ENCODE measurements around the gene CAMKK1.

- TF ChIP-seq EZH2phosphoT487 (IDR thresholded peaks at IDR 0.05; ENCODE audit: borderline replicate concordance, low read depth) (no peak), GABPA (IDR thresholded peaks at IDR 0.05; ENCODE audit: low read depth) (no peak), YY1 (IDR thresholded peaks at IDR 0.05; ENCODE audit: low read depth) (no peak), TCF12 (IDR thresholded peaks at IDR 0.05) (no peak), FOXM1 (IDR thresholded peaks at IDR 0.05; ENCODE audit: low read depth) (no peak), USF2 (IDR thresholded peaks at IDR 0.05; ENCODE audit: borderline replicate concordance, low read depth, low read length) (no peak), JUND (IDR thresholded peaks at IDR 0.05) (no peak), EP300 (IDR thresholded peaks at IDR 0.05; ENCODE audit: borderline replicate concordance in 1 of 2, low read depth in 1 of 2, low read length in 1 of 2) (no peak)
- TF ChIP-seq, protein P1, sequence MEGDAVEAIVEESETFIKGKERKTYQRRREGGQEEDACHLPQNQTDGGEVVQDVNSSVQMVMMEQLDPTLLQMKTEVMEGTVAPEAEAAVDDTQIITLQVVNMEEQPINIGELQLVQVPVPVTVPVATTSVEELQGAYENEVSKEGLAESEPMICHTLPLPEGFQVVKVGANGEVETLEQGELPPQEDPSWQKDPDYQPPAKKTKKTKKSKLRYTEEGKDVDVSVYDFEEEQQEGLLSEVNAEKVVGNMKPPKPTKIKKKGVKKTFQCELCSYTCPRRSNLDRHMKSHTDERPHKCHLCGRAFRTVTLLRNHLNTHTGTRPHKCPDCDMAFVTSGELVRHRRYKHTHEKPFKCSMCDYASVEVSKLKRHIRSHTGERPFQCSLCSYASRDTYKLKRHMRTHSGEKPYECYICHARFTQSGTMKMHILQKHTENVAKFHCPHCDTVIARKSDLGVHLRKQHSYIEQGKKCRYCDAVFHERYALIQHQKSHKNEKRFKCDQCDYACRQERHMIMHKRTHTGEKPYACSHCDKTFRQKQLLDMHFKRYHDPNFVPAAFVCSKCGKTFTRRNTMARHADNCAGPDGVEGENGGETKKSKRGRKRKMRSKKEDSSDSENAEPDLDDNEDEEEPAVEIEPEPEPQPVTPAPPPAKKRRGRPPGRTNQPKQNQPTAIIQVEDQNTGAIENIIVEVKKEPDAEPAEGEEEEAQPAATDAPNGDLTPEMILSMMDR (IDR thresholded peaks at IDR 0.05) = no peak
- TF ChIP-seq, protein P2, sequence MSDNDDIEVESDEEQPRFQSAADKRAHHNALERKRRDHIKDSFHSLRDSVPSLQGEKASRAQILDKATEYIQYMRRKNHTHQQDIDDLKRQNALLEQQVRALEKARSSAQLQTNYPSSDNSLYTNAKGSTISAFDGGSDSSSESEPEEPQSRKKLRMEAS (IDR thresholded peaks at IDR 0.05; ENCODE audit: low read depth) = no peak
Measured at GRCh38 chr17:3859940-3860339, 32.9 kb downstream of the CAMKK1 start.
